CD1c-positive myeloid dendritic cell (primary cell): ENCODE measurements around the gene WDR76.
"Not testable (repeated sequence)": the region's sequence is repeated elsewhere in the genome, so short reads cannot be mapped to it uniquely, and the experiment has no call there.

Source experiments
- DNase-seq: peaks from one replicate; pipeline ENCODE4 v3.0.0-alpha.2; 2016; ENCODE audit errors: extremely low spot score

WDR76 gene

DNA sequence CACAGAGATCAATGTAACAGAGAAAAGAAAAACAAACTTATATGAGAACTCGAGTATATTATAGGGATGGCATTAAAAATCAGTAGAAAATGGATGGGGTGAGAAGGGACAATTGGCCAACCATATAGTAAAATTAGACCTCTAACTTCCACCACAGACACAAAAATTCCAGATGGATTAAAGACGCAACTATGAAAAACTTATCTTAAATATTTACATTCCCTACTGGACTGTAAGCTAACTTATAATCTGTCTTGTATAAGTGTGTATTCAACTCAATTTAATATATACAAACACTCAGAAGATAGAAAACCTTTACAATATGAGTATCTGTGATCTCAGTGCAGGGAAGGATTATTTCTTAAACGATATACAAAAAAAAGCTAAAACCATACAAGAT lies 5.3 kb upstream of the WDR76 start:
- no peak for DNase-seq

DNA sequence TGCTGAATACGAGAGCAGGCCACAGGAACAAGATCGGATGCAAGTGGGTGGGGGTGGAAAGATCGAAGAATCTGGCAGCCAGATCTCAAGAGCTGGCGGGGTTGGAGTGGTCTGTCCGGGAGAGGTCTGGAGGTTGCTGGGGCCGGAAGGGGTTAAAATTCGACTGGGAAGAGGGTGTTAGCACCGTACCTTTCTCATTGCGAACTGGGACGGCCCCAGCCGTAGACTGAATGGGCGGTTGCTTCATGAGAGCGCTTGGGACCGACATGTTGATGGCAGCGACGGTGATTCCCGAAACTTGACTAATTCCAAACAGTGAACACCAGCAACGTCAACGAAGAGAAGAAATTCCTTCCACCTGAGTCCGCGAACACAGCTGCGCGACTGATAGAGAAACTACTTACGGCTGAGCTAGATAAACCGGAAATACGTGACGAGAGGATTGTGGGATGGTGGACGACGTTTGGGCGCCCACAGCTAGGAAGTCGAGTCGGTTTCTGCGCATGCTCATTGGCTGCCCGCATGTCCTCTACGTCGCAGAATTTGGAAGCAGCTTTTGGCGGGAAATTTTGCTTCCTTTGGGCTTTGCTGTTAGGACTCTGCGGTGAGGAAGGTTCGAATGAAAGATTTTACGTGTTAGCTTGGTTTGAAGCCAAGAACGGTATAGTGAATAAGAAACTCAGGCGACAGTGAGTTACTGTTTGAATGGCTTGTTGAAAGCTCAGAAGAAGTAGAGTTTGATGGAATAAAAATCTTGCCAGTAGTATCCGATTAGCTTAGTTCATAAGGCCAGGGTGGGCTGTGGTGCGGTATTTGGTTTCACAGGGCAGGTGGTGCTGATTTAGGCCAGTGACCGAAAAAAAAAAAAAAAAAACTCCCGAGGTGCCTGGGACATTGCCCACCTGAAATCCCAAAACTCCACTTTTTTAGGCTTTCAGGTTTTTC lies 2.2 kb upstream of the WDR76 start, which contains the start of gene MFAP1:
TSS of gene MFAP1 (minus strand) at position 389 of the 945 bp plus-strand sequence. CDS start at position 268, 121 bp downstream.
- peak; percentile 98 for DNase-seq

DNA sequence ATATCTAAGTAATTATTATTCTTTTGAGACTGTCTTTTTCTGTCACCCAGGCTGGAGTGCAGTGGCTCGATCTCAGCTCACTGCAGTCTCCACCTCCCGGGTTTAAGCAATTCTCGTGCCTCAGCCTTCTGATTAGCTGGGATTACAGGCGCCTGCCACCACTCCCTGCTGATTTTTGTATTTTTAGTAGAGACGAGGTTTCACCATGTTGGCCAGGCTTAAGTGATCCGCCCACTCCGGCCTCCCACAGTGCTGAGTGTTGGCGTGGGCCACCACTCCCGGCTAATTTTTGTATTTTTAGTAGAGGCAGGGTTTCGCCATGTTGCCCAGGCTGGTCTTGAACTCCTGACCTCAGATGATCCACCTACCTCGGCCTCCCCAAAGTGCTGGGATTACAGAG lies 1.5 kb upstream of the WDR76 start:
- DNase-seq: not testable (repeated sequence)

DNA sequence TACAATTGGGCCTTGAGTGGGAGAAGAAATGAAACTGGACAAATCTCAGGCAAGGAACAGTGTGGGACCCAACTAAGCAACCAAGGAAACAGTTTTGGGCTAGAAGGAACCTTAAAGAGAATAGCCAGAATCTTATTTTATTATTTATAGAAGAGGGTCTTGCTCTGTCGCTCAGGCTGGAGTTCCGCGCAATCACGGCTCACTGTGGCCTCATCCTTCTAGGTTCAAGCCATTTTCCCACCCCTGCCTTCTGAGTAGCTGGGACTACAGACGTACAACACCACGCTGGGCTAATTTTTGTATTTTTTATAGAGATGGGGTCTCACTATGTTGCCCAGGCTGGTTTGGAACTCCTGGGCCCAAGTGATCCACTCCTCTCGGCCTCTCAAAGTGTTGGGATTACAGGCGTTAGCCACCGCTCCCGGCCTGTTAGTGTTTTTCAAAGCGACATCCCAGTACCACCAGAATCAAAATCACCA lies 734 bp upstream of the WDR76 start:
- no peak for DNase-seq

DNA sequence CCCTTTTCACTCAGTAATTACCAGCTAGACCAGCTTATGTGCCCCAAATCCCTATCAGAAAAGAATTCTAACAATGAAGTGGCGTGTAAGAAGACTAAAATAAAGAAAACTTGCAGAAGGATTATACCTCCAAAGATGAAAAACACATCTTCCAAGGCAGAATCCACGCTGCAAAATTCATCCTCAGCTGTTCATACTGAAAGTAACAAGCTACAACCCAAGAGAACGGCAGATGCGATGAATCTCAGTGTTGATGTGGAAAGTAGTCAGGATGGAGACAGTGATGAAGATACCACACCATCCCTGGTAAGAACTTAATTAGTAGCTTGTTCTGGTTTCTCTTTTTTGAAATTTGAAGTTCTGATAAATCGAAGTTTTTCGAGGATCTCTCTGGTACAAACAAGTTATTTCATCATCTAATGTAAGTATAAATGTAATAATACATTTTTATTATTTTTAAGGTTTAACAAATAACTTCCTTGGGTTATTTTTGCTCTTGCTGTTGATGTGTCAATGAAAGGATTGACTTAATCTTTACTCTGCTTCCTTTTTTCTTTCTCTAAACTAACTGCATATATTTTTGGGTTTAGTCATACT lies 1.4 kb downstream of the WDR76 start:
- DNase-seq: no peak

DNA sequence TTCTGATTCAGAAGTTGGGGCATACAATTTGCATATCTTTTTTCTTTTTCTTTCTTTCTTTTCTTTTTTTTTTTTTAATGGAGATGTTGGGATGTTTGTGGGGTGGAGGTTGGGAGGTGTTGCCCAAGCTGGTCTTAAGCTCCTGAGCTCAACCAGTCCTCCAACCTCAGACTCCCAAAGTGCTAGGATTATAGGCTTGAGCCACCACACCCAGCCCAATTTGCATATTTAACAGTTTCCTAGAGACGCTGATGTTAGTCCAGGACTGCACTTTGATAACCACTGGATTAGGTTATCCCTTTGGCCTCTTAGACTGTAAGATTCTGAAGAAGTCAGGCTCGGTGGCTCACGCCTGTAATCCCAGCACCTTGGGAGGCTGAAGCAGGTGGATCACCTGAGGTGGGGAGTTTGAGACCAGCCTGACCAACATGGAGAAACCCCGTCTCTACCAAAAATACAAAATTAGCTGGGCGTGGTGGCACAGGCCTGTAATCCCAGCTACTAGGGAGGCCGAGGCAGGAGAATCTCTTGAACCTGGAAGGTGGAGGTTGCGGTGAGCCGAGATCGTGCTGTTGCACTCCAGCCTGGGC lies 3.2 kb downstream of the WDR76 start:
- not testable (repeated sequence) for DNase-seq

DNA sequence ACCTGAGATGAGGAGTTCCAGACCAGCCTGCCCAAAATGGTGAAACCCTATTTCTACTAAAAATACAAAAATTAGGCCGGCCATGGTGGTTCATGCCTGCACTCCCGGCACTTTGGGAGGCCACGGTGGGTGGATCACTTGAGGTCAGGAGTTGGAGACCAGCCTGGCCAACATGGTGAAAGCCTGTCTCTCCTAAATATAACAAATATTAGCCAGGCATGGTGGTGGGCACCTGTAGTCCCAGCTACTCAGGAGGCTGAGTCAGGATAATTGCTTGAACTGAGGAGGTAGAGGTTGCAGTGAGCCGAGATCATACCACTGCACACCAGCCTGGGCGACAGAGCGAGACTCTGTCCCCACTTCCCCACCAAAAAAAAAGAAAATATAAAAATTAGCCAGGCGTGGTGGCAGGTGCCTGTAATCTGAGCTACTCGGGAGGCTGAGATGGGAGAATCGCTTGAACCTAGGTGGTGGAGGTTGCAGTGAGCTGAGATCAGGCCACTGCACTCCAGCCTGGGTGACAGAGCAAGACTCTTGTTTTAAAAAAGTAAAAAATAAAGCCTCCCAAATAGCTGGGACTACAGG lies 4.0 kb downstream of the WDR76 start:
- not testable (repeated sequence) for DNase-seq

DNA sequence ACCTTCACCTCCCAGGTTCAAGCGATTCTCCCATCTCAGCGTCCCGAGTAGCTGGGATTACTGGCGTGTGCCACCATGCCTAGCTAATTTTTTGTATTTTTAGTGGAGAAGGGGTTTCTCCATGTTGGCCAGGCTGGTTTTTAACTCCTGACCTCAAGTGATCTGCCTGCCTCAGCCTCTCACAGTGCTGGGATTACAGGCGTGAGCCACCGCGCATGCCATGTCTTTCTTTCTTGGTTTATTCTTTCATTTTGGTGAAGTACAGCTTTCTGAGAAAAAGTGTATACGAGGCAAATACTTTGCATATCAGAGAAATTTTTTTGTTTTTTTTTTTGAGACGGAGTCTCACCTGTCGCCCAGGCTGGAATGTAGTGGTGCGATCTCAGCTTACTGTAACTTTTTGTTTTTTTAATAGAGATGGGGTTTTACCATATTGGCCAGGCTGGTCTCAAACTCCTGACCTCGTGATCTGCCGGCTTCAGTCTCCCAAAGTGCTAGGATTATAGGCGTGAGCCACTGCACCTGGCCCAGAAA lies 4.8 kb downstream of the WDR76 start:
- DNase-seq: not testable (repeated sequence)

DNA sequence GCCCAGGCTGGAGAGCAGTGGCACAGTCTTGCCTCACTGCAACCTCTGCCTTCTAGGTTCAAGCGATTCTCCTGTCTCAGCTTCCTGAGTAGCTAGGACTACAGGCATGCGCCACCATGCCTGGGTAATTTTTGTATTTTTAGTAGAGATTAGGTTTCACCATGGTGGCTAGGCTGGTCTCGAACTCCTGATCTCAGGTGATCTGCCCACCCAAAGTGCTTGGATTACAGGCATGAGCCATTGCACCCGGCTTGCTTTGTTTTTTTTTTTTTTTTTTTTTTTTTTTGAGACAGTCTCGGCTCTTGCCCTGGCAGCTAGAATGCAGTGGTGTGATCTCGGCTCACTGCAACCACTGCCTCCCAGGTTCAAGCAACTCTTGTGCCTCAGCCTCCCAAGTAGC lies 5.7 kb downstream of the WDR76 start:
- not testable (repeated sequence) for DNase-seq

DNA sequence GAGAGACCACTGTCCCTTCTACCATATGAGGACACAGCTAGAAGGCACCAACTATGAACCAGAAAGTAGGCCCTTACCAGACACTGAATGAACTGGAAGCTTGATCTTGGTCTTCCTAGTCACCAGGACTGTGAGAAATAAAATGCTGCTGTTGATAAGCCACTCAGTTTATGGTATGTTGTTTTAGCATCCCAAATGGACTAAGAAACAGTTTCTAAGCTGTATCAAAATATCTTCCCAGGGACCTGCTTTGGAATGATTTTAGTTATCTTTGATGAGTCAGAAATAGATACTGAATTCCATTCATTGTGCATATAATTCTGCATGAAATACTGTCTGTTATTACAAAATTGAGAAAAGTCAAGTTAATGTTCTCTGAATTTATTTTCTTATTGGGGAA lies 18.6 kb downstream of the WDR76 start:
- DNase-seq: no peak

DNA sequence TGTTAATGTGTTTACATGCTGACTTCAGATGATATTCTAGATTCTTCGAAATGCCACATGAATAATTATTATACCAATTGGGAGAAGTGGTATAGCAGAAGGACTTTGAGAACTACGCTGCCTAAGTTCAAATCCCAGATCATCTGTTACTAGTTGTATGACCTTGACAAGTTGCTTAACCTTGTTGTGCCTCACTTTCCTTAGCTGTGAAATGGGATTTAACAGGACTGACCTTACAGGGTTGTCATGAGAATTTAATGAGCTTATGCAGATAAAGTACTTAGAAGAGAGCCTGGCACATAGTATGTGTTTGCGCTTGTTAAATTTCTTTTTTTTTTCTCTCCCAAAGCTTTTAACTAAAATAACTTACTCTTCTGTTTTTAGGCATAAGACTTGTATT lies 24.4 kb downstream of the WDR76 start:
- DNase-seq: no peak

DNA sequence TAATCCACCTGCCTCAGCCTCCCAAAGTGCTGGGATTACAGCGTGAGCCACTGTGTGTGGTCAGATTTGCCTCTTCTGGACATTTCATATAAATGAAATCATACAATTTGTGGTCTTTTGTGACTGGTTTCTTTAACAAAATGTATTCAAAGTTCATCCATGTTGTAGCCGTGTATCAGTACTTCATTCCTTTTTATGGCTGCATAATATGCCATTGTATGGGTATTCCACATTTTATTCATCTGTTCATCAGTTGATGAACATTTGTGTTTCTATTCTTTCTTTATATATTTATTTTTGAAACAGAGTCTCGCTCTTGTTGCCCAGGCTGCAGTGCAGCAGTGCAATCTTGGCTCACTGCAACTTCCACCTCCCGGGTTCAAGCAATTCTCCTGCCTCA lies 25.8 kb downstream of the WDR76 start:
- DNase-seq: no peak

DNA sequence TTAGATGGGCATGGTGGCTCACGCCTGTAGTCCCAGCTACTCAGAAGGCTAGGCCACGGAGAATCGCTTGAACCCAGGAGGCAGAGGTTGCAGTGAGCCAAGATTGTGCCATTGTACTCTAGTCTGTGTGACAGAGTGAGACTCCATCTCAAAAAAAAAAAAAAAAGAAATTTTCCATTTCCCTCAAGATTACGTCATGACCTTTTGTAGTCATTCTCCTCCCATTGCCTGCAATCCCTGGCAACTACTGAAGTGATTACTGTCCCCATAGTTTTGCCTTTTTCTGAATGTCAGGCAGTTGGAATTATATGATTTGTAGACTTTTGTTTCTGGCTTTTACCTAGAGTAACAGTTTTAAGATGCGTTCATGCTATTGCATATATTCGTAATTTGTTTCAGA lies 28.0 kb downstream of the WDR76 start:
- no peak for DNase-seq

DNA sequence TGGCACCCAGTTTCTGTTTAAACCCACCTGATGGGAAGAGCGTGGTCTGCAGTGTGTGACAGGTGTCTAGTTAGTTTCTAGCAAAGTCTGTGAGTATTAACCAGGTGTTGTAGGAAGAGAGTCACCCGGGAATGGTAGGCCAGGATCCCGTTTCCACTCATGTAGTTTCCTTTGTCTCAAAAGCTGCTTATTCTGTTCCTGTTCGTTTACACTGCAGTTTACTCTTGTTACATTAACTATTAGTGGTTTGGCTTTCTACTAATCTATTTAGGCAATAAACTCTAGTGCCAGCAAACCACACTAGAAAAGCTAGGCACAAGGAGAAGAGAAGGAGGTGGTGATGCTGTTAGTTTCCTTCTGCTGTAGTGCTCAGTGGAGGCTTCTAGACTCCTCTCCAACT lies 32.7 kb downstream of the WDR76 start:
- DNase-seq: no peak

DNA sequence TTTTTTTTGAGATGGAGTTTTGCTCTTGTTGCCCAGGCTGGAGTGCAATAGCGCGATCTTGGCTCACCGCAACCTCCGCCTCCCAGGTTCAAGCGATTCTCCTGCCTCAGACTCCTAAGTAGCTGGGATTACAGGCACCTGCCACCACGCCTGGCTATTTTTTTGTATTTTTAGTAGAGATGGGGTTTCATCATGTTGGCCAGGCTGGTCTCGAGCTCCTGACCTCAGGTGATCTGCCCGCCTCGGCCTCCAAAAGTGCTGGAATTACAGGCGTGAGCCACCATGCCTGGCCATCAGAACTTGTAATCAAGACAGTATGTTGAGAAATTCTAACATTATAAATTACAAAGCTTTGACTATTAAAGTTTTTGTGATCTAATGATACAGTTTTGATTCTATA lies 39.8 kb downstream of the WDR76 start:
- DNase-seq: not testable (repeated sequence)

DNA sequence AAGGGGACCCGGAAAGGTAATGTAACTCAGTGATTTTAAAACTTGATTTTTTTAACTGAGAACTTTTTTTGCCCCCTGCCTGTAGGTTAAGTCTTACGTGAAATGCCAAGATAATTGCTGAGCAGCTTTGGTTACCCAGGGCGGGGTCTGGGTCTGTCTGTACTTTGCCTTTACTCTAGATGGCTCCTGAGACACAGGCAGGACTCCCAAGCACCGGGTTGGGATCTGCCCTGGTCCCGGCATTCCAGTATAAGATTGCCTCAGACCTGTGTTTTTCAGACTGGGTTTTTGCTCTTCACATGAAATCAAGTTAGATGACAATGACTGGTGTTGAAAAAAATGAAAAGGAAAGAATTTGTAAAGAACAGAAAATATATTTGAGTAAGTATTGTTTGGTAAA lies 40.3 kb downstream of the WDR76 start:
- DNase-seq: no peak

DNA sequence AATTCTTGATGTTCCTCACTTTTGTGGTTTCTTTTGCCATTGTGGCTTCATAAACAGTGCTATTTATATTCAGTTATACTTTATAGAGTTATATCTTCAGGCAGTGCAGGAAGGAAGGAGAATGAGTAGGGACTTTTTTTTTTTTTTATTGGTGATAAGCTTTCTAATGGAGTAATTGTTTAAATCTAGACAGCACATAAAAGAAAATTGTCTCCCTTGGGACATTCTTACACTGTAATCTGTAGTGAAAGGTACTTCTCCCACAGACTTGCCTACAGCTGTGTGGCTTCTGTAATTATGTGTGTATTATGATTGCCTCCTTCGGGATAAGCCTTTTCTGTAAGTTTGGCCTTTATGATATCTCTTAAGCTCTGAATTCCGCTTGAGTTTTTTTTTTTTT lies 41.6 kb downstream of the WDR76 start:
- no peak for DNase-seq

DNA sequence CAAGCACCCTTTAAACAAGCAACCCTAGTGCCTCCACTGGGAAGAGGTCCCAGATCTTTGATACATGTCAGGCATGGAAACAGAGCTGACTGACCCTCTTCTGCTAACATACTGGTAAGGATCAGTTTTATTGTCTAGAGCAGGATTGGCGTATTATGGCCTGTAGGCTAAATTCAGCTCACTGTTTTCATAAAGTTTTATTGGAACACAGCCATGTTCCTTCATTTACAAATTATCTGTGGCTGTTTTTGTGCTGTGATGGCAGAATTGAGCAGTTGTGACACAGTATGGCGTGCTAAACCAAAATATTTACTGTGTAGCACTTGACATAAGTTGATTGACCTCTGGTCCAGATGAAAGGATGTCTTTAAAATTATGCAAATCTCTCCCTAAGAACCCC lies 45.0 kb downstream of the WDR76 start:
- DNase-seq: no peak

DNA sequence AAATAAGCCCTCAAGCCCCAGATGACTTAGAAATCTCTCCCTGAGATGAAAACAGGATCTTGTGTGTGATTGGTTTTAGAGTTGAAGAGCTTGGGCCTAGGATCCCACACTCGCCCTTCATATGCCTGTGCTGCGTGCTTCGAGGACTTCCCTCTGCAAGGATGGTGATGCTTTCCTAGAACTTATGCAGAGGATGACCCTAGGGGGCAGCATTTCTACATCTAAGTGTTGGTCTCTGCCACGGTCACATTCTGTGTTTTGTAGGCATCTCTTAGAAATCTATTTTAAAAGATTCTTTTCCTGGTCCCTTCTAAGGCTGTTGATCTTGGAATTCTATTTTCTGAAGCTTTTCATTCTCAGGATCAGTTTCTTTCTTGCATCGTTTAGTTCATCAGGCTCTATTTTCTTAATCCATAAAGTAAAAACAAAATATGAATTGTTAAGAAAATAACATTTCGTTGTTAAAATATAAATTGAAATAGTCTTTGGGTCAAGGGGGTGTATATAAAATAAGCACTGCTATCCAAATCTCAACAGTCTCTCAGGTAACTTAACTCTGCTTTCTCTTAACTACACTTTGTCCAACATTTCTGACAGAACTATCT lies 45.7 kb downstream of the WDR76 start:
- peak; percentile 21 for DNase-seq

DNA sequence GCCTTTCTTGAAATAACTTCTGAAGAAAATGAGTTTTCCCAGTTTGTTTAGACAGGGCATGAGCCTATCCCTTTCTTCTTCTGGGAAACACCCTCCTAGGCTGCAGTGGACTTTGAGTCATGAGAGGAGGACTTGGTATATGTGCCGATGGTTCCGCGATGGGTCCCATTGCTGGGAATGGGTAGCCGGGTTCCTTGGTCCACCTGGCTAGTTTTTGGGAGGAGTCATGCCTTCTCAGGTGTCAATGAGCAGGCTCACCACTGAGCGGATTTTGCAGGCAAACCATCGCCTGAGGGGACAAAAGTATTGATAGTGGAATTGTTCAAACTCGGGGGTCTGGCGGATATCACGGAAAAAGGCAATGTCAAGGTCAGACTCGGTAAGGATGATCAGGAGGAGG lies 46.8 kb downstream of the WDR76 start:
- DNase-seq: no peak

DNA sequence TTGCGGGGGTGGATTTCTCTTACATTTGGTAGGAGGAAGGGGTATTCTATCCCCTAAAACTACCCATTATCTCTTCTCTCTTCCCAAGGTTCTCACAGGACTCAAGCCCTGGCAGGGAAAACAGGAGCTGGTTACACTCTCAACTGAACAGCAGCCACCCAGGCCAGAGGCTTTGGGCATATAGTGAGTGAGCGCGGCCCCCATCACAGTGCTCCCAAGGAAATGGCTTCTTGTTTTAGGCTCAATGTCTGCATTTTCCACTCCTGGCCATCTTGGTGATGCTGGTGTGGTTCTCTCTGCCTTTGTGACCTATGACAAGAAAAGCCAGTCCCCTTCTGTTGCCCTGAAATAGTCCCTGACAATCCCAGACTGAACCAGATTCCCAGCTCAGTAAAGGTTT lies 50.1 kb downstream of the WDR76 start:
- DNase-seq: no peak

DNA sequence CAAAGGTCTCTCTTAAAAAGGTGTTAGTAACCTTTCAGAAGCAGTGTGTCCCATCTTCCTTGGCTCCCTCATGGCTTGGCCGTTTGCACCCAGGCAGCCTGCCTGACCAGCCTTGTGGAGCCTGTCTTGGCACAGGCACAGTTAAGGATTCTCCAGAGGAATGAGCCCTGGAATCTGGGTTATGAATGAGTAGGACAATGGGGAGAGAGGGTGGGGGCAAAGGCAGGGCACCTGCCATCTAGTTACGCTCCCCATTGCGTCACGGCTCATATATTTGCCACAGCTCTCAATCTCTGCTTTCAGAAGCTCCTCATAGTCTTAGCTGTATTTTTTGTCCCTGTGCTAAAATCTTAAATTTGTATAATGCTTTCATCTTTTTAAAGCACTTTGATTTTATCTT lies 50.6 kb downstream of the WDR76 start:
- no peak for DNase-seq
